ENCODE data around the gene NRAS.

Gene NRAS

GRCh38 chr1:114671939-114672275, 44.7 kb downstream of the NRAS start:
- no peak for DNase-seq

- DNase-seq = no peak
Measured at GRCh38 chr1:114671011-114671938, 45.3 kb downstream of the NRAS start.

- DNase-seq = peak; percentile 38 to 63
Measured at GRCh38 chr1:114670083-114671010, 46.2 kb downstream of the NRAS start.

DNA sequence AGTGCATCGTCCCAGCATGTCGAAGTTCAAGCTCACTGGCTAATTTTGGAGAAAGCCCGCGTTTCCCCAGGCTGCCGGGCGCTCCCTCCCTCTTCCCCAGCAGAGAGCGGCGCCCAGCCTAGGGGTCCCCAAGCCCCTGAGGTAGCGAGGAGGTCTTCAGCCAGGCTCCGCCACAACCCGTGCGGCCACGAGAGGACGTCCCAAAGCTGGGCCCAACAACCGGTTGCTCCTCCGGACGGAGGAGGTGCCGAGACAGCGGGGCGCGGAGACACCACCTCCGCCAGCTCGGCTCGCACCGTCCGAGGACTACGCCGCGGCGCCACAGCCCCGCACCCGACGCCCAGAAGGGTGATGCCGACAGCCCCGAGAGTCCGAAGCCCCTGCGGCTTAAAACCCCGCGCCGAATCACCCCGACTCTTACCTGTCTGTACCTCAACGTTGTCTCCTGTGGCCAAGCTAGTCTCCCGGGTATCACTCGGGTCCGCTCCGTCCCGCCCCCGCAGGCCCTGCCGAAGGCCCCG, 46.9 kb downstream of the NRAS start, which contains the start of gene DENND2C:
DENND2C (minus strand) TSS at position 488 of the 521 bp plus-strand sequence. CDS start 44,065 bp downstream, outside the sequence.
- no peak for DNase-seq

DNA sequence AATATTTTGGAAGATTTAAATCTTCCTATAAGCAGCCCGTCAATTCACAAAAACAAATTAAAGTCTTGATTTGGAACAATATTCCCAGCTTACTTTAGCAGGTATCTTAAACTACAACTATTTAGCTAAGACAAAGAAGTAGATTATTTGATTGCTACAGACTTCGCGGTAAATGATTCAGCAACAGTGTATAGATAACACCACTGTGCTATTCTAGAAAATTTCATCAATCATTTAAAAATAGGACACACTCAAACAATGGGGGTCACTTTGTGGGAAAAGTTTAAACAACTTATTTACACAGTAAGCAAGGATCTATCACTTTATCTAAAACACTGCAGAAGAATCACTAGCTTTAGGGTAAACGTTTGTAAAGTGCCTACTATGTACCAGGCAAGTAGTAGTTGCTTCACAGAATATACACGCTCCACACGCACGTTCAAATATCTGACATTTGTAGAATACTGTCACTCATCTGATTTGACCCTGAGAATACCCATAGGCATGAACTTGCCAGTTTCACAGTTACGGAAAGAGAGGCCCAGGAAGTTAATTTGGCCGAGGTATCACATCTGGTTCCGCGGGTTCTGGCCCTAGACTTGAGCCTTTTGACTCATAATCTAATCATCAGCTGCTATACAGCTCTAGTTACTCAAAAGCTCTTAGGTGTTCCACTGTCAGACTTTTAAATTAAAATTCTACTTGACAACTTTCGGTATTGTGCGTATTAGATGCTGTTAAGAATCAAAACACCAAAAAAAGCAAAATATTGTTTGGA, 47.6 kb downstream of the NRAS start:
- no peak for DNase-seq

GRCh38 chr1:114668373-114668772, 48.2 kb downstream of the NRAS start:
- DNase-seq = no peak

- no peak for DNase-seq
Measured at GRCh38 chr1:114666954-114667353, 49.6 kb downstream of the NRAS start.

DNA sequence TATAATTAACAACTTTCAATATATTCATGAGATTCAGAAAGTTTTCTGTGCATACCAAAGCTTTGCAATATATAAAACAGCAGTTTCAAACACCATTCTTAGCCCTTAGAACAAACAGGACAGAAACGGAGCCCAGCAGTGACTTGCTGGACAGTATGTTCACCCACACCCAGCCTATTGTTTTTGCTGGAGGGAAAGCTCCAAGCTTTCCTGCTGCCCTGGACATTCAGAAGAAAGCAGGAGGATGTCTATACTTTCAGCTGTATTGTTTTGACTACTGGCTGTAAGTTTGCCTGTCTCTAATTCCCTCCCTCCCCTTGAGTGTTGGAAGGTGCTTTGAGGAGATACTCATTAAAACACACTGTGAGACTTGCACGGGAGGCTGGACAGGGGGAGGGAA, 56.3 kb downstream of the NRAS start:
- no peak for DNase-seq
